NT2/D1 (cell line): ENCODE data around the gene MAPK10.
"Not testable (repeated sequence)": the region's sequence is repeated elsewhere in the genome, so short reads cannot be mapped to it uniquely, and the experiment has no call there.

Experiments used
- SUZ12 ChIP-seq: IDR thresholded peaks from 2 replicates; pipeline ENCODE4 v1.6.1; 2011; ENCODE audit not compliant: insufficient read length, insufficient read depth; ENCODE audit errors: extremely low read depth
- YY1 ChIP-seq: IDR thresholded peaks from 2 replicates; pipeline ENCODE4 v1.6.1; 2011; ENCODE audit not compliant: insufficient read length, insufficient read depth

DNA sequence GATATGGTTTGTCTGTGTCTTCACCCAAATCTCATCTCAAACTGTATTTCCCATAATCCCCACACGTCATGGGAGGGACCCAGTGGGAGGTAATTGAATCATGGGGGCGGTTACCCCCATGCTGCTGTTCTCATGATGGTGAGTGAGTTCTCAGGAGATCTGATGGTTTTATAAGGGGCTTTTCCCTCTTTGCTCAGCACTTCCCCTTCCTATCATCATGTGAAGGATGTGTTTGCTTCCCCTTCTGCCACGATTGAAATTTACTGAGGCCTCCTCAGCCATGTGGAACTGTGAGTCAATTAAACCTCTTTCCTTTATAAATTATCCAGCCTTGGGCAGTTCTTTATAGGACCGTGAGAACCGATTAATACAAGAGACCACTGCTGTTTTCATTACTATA, 29.4 kb downstream of the MAPK10 start:
- not testable (repeated sequence) for TF ChIP-seq YY1, SUZ12
